HUES6 (cell line): ENCODE measurements around the gene ANKRD6.

Source experiments
- H3K27ac ChIP-seq: 2 replicates; pipeline ENCODE4 v1.7.0; 2013; ENCODE audit warnings: low read depth, mild to moderate bottlenecking, low read length, inconsistent platforms
- H3K27me3 ChIP-seq: 2 replicates; pipeline ENCODE4 v1.6.1; 2013; ENCODE audit warnings: low read length; ENCODE audit not compliant: control insufficient read depth, insufficient read depth
- H3K36me3 ChIP-seq: 2 replicates; pipeline ENCODE4 v1.6.1; 2013; ENCODE audit warnings: low read length; ENCODE audit not compliant: control insufficient read depth, insufficient read depth
- H3K4me1 ChIP-seq: 2 replicates; pipeline ENCODE4 v1.6.1; 2013; ENCODE audit warnings: low read length; ENCODE audit not compliant: control insufficient read depth, insufficient read depth
- H3K4me3 ChIP-seq: 2 replicates; pipeline ENCODE4 v1.5.1; 2013; ENCODE audit warnings: low read depth, low read length
- H3K9ac ChIP-seq: one replicate; pipeline ENCODE4 v1.6.1; 2013; ENCODE audit warnings: mild to moderate bottlenecking, low read length
- H3K9me3 ChIP-seq: 2 replicates; pipeline ENCODE4 v1.6.1; 2013; ENCODE audit warnings: low read depth, low read length; ENCODE audit not compliant: control insufficient read depth, insufficient read depth

ANKRD6 gene

GRCh38 chr6:89510393-89510792 lies 77.4 kb downstream of the ANKRD6 start:
- Histone ChIP-seq H3K4me1 (peaks cover 7% of the 10 kb centered on the region; the same call in 1 of the 2 replicates), H3K27me3 (no peaks in the 10 kb centered on the region), H3K27ac (no peak overlapping the region), H3K9ac (no peak overlapping the region), H3K9me3 (no peaks in the 10 kb centered on the region), H3K4me3 (no peak overlapping the region), H3K36me3 (no peaks in the 10 kb centered on the region)

- H3K9ac ChIP-seq = no peak overlapping the region
- no peak overlapping the region for H3K27ac ChIP-seq
- no peaks in the 10 kb centered on the region for H3K36me3 ChIP-seq
- H3K9me3 ChIP-seq = no peaks in the 10 kb centered on the region
- no peaks in the 10 kb centered on the region for H3K27me3 ChIP-seq
- no peak overlapping the region for H3K4me3 ChIP-seq
- no peaks in the 10 kb centered on the region for H3K4me1 ChIP-seq
Measured at GRCh38 chr6:89518352-89519055, 85.6 kb downstream of the ANKRD6 start.

- Histone ChIP-seq H3K36me3 (no peaks in the 10 kb centered on the region), H3K9ac (no peak overlapping the region), H3K27me3 (no peaks in the 10 kb centered on the region), H3K9me3 (no peaks in the 10 kb centered on the region), H3K4me1 (no peaks in the 10 kb centered on the region), H3K27ac (no peak overlapping the region), H3K4me3 (no peak overlapping the region)
Measured at GRCh38 chr6:89520736-89521135, 87.8 kb downstream of the ANKRD6 start.

- H3K9ac ChIP-seq = no peak overlapping the region
- H3K36me3 ChIP-seq = no peaks in the 10 kb centered on the region
- no peak overlapping the region for H3K27ac ChIP-seq
- no peak overlapping the region for H3K4me3 ChIP-seq
- H3K27me3 ChIP-seq = no peaks in the 10 kb centered on the region
- no peaks in the 10 kb centered on the region for H3K9me3 ChIP-seq
- H3K4me1 ChIP-seq = no peaks in the 10 kb centered on the region
Measured at GRCh38 chr6:89522778-89523177, 89.8 kb downstream of the ANKRD6 start.

- H3K36me3 ChIP-seq = no peaks in the 10 kb centered on the region
- no peaks in the 10 kb centered on the region for H3K27me3 ChIP-seq
- H3K9ac ChIP-seq = no peak overlapping the region
- no peak overlapping the region for H3K4me3 ChIP-seq
- no peaks in the 10 kb centered on the region for H3K4me1 ChIP-seq
- no peaks in the 10 kb centered on the region for H3K9me3 ChIP-seq
- no peak overlapping the region for H3K27ac ChIP-seq
Measured at GRCh38 chr6:89525786-89526562, 93.0 kb downstream of the ANKRD6 start.

- Histone ChIP-seq H3K4me3 (no peak overlapping the region), H3K27me3 (no peaks in the 10 kb centered on the region), H3K9ac (no peak overlapping the region), H3K36me3 (no peaks in the 10 kb centered on the region), H3K9me3 (no peaks in the 10 kb centered on the region), H3K27ac (no peak overlapping the region), H3K4me1 (no peaks in the 10 kb centered on the region)
Measured at GRCh38 chr6:89526563-89526869, 93.6 kb downstream of the ANKRD6 start.

- Histone ChIP-seq H3K27ac (no peak overlapping the region), H3K4me3 (no peak overlapping the region), H3K36me3 (no peaks in the 10 kb centered on the region), H3K4me1 (no peaks in the 10 kb centered on the region), H3K27me3 (no peaks in the 10 kb centered on the region), H3K9ac (no peak overlapping the region), H3K9me3 (no peaks in the 10 kb centered on the region)
Measured at GRCh38 chr6:89527634-89528033, 94.7 kb downstream of the ANKRD6 start.

GRCh38 chr6:89528866-89529265 lies 95.9 kb downstream of the ANKRD6 start:
- H3K4me3 ChIP-seq = no peak overlapping the region
- no peaks in the 10 kb centered on the region for H3K4me1 ChIP-seq
- H3K27ac ChIP-seq = no peak overlapping the region
- H3K36me3 ChIP-seq = no peaks in the 10 kb centered on the region
- no peaks in the 10 kb centered on the region for H3K9me3 ChIP-seq
- no peak overlapping the region for H3K9ac ChIP-seq
- no peaks in the 10 kb centered on the region for H3K27me3 ChIP-seq

- no peak overlapping the region for H3K27ac ChIP-seq
- no peaks in the 10 kb centered on the region for H3K4me1 ChIP-seq
- H3K4me3 ChIP-seq = no peak overlapping the region
- no peak overlapping the region for H3K9ac ChIP-seq
- no peaks in the 10 kb centered on the region for H3K9me3 ChIP-seq
- H3K36me3 ChIP-seq = no peaks in the 10 kb centered on the region
- H3K27me3 ChIP-seq = no peaks in the 10 kb centered on the region
Measured at GRCh38 chr6:89530982-89531381, 98.0 kb downstream of the ANKRD6 start.

GRCh38 chr6:89536231-89536630 lies 103.3 kb downstream of the ANKRD6 start:
- no peaks in the 10 kb centered on the region for H3K27me3 ChIP-seq
- no peaks in the 10 kb centered on the region for H3K9me3 ChIP-seq
- no peaks in the 10 kb centered on the region for H3K36me3 ChIP-seq
- H3K4me3 ChIP-seq = no peak overlapping the region
- no peak overlapping the region for H3K27ac ChIP-seq
- H3K9ac ChIP-seq = no peak overlapping the region
- H3K4me1 ChIP-seq = no peaks in the 10 kb centered on the region

- Histone ChIP-seq H3K36me3 (no peaks in the 10 kb centered on the region), H3K27ac (no peak overlapping the region), H3K9ac (no peak overlapping the region), H3K4me3 (no peak overlapping the region), H3K9me3 (no peaks in the 10 kb centered on the region), H3K27me3 (no peaks in the 10 kb centered on the region), H3K4me1 (no peaks in the 10 kb centered on the region)
Measured at GRCh38 chr6:89539779-89540178, 106.8 kb downstream of the ANKRD6 start.
